DOHH2 (cell line): ENCODE data around the gene MDP1.

Source experiments
- EZH2phosphoT487 ChIP-seq: fragments of 200-600 bp; sonication (generic); IDR thresholded peaks from 2 replicates; pipeline ENCODE4 v1.6.1; 2017; ENCODE audit warnings: borderline replicate concordance, mild to moderate bottlenecking, antibody characterized with exemption, low read length, moderate library complexity, mixed read lengths
- TF ChIP-seq, protein P1 (sequence below): fragments of 200-600 bp; sonication (generic); IDR thresholded peaks from one replicate; pipeline ENCODE4 v1.5.1; 2014; ENCODE audit warnings: antibody characterized with exemption, mild to moderate bottlenecking, low read depth, low read length; ENCODE audit not compliant: poor library complexity, severe bottlenecking

DNA sequence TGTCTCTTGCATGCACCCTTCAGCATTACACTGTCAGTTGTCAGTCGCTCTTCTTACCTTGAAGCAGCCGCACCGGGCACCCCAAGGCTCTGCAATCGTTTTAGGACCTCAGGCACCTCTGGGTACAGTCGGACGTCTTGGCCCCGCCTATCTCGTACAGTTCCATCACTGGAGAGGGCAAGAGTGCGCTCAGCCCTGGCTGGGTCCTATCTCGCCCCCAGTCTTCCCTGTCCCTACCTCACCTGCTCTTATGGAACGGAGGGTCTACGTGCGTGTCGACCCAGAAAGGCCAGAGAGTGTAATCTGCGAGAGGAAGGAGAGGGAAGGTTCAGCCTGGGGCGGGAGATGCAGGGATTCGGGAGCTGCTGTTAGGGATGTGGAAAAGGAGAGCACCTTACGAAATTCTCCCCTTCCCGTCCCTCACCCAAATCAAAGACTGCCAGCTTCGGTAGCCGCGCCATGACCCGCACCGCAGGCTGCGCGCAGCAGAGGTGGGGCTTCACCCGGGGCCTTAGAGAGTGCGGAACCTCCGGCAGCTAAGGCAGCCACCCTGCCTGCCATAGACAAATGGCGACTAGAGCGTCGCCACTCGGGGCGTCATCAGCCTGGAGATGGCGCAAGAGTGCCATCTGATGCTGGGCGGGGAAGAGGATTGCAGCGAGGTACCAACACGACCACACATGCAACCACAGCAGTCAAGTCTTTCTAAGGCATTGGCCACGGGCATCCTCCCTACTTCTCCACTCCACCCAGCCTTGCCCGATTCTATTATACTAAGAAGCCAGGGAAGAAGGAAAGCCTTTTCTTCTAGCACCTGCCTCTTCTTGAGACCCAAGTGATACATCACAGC, at the start of gene MDP1:
- TF ChIP-seq, protein P1, sequence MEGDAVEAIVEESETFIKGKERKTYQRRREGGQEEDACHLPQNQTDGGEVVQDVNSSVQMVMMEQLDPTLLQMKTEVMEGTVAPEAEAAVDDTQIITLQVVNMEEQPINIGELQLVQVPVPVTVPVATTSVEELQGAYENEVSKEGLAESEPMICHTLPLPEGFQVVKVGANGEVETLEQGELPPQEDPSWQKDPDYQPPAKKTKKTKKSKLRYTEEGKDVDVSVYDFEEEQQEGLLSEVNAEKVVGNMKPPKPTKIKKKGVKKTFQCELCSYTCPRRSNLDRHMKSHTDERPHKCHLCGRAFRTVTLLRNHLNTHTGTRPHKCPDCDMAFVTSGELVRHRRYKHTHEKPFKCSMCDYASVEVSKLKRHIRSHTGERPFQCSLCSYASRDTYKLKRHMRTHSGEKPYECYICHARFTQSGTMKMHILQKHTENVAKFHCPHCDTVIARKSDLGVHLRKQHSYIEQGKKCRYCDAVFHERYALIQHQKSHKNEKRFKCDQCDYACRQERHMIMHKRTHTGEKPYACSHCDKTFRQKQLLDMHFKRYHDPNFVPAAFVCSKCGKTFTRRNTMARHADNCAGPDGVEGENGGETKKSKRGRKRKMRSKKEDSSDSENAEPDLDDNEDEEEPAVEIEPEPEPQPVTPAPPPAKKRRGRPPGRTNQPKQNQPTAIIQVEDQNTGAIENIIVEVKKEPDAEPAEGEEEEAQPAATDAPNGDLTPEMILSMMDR, result peak; percentile 81
- no peak for TF ChIP-seq EZH2phosphoT487
